SK-N-MC (cell line): ENCODE measurements around the gene PYGB.
"Not testable (repeated sequence)": the region's sequence is repeated elsewhere in the genome, so short reads cannot be mapped to it uniquely, and the experiment has no call there.

ENCODE experiments used
- EZH2 ChIP-seq: fragments of 200-600 bp; sonication (generic); IDR thresholded peaks from one replicate; pipeline ENCODE4 v1.6.1; 2017; ENCODE audit warnings: antibody characterized with exemption
- FOXP2 ChIP-seq: optimal IDR thresholded peaks from 2 replicates; pipeline ENCODE3; 2011; ENCODE audit warnings: mild to moderate bottlenecking, moderate library complexity; ENCODE audit not compliant: insufficient read depth; ENCODE audit errors: extremely low read length, control extremely low read depth
- POLR2AphosphoS5 ChIP-seq: IDR thresholded peaks from 2 replicates; pipeline ENCODE4 v1.6.1; 2012; ENCODE audit warnings: mild to moderate bottlenecking, low read depth, low read length, borderline replicate concordance

DNA sequence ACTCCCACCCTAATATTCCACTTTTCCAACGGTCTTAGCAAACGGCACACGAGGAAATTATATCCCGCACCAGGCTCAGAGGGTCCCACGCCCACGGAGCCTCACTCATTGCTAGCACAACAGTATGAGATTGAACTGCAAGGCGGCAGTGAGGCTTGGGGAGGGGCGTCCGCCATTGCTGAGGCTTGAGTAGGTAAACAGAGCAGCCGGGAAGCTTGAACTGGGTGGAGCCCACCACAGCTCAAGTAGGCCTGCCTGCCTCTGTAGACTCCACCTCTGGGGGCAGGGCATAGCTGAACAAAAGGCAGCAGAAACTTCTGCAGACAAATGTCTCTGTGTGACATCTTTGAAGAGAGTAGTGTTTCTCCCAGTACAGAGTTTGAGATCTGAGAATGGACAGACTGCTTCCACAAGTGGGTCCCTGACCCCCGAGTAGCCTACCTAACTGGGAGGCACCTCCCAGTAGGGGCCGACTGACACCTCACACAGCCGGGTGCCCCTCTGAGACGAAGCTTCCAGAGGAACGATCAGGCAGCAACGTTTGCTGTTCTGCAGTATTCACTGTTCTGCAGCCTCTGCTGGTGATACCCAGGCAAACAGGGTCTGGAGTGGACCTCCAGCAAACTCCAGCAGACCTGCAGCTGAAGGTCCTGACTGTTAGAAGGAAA, 13.0 kb downstream of the PYGB start:
- TF ChIP-seq EZH2, POLR2AphosphoS5, FOXP2: not testable (repeated sequence)
